ENCODE results near the gene OGFRL1.

The OGFRL1 gene

GRCh38 chr6:71336901-71337300, 48.3 kb downstream of the OGFRL1 start:
- DNase-seq: no peak

DNA sequence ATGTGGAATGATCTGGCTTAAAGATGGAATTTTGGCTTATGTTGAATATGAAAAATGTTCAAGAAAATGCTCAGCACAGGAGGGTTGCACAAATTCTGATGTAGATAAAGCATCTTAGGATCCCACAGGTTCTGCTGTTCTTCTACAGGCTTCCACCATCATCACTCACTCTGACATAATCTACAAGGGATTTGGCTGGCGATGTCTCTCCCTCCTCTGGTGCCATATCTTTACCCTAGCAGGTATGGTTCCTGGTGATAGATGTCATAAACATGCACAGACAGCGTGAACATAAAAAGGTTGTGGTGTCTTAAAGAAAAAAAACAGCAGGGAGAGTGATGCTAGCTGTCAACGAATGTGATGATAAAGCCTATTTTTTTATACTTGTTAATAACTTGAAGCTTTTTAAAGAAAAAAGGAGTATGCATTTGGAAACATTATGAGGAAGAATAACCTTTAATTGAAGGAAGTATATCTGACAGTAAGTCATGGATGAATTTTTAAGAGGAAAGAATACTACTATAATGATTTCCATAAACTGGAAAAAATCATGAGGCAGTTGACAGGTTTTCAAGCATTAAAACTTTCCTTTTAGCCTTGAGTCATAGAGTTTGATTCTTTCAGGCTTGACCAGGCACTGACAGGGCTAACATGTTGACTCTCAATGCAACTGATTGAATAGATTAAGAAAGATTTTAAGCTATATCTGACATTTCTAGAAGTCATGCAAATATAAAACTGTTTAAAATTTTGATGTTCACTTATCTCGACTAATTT, 50.1 kb downstream of the OGFRL1 start:
- no peak for DNase-seq

DNA sequence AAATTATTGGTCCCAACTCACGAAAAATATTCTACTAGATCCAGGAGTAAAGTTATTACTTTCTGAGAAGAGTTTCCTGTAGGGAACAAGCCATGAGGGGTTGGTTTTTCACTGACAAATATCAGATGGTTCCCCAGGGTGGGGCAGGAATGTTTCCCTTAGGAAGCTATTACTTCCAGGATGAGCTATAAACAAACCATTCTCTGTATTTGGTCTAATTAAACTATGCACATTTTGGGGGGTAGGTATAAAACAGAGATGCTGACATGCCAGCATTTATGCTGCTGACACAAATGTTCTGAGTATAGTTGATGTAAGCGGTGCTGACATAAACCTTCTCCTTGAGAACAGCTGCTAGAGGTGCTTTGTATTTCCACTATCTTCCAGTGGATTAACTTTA, 54.2 kb downstream of the OGFRL1 start:
- DNase-seq: no peak

DNA sequence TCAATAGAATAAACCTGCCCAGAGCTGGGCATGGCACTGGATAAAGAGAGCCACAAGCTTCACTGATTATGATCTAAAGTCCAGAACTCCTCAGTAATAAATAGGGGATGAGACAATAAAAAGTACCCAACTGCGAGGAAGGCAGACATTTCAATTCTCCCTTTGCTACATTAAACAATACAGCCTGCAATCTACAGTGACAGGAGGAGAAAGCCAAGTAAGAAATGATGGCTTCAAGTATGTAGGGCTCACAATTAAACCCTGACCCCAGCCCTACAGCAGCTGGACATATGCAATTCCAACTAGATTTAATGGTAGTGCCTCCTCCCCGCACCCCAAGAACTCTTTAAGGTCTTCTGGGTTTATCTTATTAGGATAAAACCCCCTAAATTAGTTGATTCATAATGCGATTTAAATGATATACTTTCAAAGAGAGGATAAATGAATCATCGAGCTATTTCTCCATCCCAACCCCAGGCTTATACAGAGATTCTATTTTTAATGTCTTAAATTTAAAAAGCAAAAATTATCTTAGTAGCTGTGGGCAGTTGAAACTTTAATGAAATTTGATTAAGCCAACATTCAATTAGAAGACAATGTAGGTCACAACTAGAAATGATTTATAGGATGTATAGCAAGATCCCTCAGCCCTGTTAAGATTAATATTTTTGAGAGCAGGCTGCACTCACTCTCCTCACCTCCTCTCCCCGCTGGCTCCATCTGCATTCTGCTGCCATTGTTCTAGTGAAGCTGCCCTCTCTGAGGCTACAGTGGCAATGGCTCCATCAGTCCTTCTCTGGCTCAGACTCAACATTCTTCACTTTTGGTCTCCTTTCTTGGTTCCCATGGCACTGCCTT, 57.1 kb downstream of the OGFRL1 start:
- no peak for DNase-seq

GRCh38 chr6:71346334-71346694, 57.7 kb downstream of the OGFRL1 start:
- no peak for DNase-seq

- DNase-seq: no peak
These were observed 58.5 kb downstream of the OGFRL1 start for GRCh38 chr6:71347119-71347518.

DNA sequence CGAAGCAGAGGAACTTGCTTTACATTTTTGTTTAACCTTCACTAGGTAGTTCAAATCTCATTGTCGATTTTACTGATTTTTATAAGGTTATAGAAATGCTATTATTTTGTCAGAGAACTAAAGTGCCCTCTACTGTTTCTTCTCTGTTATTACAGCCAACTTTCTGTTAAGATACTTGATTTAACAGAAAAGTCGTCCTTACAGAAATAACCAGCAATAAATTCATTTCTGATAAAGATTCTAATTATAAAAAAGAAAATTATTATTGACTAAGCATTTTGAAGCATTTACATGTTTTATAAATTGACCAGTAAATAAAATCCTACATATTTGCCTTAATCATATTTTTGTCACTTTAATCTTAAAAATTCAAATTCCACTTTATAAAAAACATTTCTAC, 60.8 kb downstream of the OGFRL1 start:
- DNase-seq: peak; percentile 39 to 63

GRCh38 chr6:71349976-71350615, 61.5 kb downstream of the OGFRL1 start:
- DNase-seq: peak; percentile 65 to 88

GRCh38 chr6:71351190-71351589, 62.6 kb downstream of the OGFRL1 start:
- DNase-seq: no peak

Measured in NCI-H446 (cell line).